D341Med (cell line): Measurements from ENCODE around the gene ERVH48-1.
"Not testable (repeated sequence)": the region's sequence is repeated elsewhere in the genome, so short reads cannot be mapped to it uniquely, and the experiment has no call there.

Experiments
- DNase-seq: peaks from one replicate; pipeline ENCODE4 v3.0.0; 2012; ENCODE audit warnings: low spot score

Gene ERVH48-1

DNA sequence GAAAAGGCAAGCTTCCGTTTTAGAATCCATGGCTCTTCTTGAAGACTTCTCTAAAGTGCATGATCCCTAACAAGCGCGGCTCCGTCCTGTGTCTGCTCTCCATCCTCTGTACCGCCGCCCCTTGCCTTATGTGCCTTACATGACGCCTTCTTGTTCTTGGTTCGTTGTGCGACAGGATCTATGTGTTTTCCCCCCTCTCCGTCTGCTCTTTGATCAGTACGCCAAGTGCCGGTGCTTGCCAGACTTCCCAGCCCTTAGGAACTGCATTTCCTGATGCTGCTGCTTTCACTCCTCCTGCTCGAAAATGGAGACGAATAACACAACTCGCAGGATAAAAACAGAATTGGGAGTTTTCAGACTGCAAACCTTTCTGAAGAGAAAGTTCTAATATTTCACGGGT, 19.2 kb downstream of the ERVH48-1 start:
- no peak for DNase-seq

DNA sequence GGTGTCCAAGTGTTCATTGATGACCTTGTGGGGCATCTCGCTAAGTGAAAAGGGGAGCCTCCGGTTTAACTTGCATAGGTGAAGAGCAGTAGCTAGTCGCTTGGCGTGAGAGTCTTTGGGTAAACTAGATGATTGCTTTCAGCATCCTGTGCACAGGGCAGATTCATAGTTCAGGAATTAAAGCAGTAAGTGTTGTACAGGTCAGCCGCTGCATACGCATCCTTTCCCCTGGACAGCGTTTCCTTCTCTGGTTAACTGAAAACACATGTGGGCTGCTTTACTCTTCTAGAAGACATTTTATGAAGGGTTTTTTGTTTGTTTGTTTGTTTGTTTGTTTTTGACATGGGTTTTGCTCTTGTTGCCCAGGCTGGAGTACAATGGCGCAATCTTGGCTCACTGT, 20.2 kb downstream of the ERVH48-1 start:
- no peak for DNase-seq

DNA sequence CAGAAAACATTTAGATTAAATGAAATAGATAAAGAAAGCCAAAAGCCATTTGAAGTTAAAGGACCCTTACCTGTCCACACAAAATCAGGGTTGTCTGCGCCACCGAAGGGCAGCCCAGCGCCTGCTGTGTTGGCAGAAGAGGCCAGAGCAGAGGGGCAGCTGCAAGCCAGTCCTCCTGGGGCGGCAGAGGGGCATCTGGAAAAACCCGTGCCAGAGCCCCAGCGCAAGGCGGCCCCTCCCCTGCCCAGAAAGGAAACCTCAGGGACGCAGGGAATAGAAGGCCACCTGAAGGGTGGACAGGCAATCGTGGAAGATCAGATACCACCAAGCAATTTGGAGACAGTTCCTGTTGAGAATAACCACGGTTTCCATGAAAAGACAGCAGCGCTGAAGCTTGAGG, 21.6 kb downstream of the ERVH48-1 start:
- no peak for DNase-seq

DNA sequence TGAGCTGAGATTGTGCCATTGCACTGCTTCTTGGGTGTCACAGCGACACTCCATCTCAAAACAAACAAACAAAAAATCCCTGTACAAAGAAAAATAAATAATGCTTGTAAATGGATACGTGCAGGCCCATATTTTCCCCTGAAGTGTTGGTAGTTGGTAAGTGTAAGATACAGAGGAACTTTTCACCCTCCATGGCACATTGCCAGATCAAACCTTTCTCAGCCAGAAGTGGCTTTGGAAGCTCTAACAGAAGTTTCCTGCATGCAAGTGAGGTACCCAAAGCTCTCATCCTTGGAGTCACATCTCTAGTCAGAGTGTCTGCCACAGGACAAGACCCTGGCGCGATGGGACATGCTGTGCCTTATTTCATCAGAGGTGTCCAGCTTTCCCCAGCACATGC, 25.0 kb downstream of the ERVH48-1 start:
- no peak for DNase-seq

DNA sequence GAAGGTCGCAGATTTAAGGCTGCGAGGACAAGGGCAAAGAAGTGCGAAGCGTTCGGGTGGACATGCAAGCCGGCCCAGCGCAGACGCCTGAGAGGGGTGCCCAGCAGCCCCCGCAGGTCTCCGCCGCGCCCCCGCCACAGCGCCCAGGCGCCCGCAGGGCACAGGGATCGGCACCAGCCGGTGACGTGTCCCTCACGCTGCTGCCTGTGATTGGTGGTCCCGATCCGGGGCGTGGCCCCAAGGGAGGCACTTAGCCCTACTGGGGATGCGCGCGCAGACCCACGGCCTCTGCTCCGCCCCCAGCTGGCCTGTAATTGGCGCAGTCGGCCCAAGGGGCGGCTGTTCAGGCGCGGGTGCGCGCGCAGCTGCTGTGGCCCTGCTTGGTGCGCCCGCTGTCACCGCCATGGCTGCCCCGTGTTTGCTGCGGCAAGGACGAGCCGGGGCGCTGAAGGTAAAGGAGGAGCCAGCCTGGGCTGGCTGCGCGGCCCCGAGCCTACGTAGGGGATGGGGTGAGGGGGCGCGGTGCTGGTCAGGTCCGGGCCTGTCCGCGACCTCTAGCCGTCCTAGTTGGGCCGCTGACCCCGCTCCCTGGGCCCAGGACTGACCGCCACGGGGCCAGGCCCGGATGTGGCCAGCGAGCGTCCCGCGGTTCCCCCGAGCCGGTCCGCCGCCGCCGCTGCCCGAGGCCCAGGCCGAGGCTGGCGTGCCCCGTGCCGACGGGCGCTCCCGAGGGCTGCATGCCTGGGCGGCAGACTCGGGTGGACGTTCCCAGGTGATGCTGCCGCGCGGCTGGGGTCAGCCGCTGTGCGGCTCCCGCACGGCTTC, 32.3 kb downstream of the ERVH48-1 start, which contains the start of gene NDUFV3:
NDUFV3 (plus strand) TSS at position 379 of the 825 bp plus-strand sequence; CDS start at position 404, 25 bp downstream.
- DNase-seq: peak; percentile 99

DNA sequence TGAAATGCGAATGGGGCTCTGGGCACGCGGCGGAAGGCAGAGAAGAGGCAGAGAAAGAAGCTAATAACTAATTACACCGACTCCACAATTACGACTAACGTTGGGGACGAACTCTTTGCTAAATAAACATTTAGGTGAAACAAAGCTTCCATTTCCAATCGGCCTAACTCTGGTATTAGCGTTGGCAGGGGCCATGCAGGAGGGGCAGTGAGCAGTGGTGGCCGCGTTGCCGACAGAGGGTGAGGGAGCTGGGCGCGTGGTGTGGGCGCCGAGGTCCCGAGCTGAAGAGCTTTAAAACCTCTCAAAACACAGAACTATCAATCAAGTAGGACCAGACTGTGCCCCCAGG, 32.9 kb downstream of the ERVH48-1 start:
- DNase-seq: no peak

DNA sequence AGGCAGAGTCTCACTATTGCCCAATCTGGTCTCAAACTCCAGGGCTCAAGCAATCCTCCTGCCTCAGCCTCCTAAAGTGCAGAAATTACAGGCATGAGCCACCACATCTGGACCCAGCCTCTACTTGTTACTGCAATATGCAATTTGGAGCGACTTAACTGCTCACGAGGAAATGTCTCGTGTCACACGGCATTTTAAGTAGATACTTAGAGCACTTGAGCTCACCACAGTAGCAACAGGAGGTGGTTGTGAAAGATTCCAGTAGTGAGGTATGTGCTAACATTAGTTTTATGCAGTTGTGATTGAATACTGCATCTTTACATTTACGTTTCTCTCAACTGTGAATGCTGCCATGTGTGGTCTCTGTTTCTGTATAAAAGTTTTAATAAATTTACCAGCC, 38.1 kb downstream of the ERVH48-1 start:
- no peak for DNase-seq

DNA sequence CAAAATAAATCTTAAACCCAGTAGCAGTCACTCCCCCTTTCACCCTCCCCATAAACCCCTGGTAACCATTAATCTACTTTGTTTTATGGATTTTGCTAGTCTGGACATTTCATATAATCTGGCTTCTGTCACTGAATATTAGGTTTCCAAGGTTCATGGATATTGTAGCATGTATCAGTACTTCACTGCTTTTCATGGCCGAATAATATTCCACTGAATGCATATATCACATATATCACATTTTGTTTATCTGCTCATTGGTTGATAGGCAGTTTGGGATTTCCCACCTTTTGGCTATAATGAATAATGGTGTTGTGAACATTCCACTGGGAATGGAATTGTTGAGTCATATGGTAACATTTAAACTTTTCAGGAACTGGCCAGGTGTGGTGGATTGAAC, 41.5 kb downstream of the ERVH48-1 start:
- no peak for DNase-seq

DNA sequence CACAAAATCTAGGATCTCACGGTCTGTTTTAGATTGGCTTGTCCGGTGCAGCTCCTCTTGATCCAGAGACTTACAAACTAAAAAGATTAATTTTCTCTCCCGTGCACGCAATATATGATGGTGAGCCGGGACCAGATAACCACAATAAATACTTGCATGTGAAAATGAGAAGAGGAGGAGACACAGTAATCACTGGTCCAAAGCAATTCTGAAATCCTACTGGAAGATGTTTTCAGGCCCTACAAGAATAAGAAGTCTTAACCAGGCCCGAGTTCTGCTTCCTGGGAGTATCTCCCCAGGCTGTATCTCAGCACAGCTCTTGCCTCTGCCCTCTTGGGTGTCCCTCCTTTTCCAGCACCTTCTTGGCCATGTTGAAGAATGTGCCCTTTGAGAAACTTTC, 45.1 kb downstream of the ERVH48-1 start:
- DNase-seq: no peak

DNA sequence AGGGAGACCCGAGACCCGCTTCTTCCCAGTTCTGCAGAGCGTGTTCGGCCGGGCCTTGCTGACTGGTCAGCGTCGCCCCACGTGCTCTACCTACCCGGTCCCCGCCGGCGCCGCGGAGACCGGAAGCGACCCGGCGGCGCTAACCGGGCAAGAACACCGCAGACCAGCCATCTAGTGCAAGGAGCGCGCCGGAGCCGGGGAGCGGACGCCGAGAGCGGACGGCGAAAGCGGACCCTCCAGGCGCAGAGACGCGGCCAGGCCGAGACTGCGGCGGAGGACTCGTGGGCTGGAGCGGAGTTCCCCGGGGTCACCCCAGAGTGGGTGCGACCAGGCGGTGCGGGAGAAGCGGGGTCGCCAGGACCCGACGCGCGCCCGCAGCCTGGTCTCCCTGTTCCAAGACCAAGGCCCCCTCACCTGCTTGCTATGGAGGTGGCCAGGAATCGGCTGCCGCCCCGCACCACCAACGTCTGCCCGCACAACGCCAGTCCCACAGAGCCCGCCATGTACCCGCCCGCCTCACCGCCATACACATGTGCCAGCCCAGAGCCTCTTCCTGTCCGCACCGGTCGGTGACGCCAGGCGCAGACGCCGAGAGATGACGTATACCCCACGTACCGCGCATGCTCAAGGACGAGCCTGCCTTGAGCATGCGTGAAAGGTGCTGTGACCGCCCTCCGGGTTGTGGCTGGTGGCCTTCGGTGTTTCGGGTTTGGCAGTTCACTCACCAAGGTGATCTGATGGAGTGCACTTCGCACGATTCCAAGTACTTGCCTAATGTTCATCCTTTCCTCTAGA, 46.2 kb downstream of the ERVH48-1 start, which contains the start of gene WDR4:
WDR4 (minus strand) TSS at position 547 of the 795 bp plus-strand sequence; CDS start at position 503, 44 bp downstream.
- DNase-seq: peak; percentile 98

DNA sequence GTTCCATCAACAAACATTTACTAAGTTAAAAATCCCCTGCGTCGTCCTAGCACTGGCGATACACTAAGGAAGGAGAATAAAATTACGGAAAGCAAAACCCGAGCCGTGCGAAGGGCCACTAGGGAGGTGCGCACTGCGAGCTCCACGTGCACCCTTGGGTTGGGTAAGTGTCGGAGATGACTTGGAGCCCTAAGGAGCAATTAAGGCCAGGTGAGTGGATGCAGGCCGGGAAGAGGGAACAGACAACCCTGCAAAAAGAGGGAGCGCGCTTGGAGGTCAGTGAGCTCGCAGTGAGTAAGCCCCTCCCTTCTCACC, 46.8 kb downstream of the ERVH48-1 start:
- DNase-seq: no peak

DNA sequence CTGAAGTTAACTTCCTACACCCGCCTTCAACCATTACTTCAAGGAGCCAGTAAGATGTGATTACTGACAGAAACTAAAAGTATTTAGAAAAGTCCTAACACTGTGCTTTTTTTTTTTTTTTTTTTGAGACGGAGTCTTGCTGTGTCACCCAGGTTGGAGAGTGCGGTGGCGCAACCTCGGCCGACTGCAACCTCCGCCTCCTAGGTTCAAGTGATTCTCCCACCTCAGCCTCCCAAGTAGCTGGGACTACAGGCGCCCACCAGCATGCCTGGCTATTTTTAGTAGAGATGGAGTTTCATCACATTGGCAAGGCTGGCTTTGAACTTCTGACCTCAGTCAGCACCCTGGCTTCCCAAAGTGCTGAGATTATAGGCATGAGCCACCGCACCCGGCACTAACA, 49.6 kb downstream of the ERVH48-1 start:
- not testable (repeated sequence) for DNase-seq

DNA sequence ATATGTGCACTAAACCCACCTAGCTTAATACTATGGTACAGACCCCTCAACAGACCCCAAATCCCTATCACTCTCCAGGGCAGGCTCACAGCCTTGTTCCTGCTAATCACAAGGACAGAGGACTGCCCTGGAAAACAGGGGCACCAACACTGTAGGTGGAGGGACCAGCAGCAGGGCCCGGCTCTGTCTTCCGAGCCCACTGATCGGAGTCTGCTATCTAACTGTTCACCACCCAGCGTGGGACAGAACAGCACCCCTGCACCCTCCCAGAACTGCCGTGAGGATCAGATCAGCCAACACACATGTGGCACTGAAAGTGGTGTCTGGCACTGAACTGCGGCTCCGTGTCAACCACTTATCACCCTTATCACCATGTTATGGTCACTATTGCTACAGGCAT, 52.3 kb downstream of the ERVH48-1 start:
- DNase-seq: no peak

DNA sequence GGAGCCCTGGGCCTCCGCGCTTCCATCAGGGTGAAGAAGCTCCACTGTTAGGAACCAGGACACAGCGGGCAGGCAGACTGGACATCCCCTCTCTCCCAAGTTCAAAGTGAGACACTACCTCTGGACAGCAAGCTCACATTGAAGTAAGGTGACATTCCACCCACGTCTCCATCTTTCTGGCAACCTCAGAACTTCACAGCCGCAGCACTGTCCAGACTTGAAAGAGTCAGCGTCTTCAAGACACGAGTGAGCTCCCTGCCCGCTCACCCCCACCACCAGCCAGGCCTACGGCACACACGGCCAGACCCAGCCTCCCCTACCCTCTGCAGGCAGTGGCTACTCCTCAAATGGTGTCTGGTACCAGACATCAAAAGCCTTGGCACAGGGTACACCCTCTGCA, 57.2 kb downstream of the ERVH48-1 start:
- no peak for DNase-seq
